KMS-11 (cell line): Measurements from ENCODE around the gene PLXNA2.

Experiments used
- H2AFZ ChIP-seq: fragments of 200-600 bp; sonication (generic); 2 replicates; pipeline ENCODE4 v1.6.1; 2016; ENCODE audit warnings: antibody characterized with exemption, mixed run types, low read depth
- H3K27ac ChIP-seq: fragments of 200-600 bp; sonication (generic); 2 replicates; pipeline ENCODE4 v1.6.1; 2016; ENCODE audit warnings: mild to moderate bottlenecking, mixed run types
- H3K27me3 ChIP-seq: fragments of 200-600 bp; sonication (generic); 2 replicates; pipeline ENCODE4 v1.6.1; 2017; ENCODE audit warnings: mild to moderate bottlenecking, low read depth, mixed run types, moderate library complexity; ENCODE audit not compliant: insufficient read depth
- H3K36me3 ChIP-seq: fragments of 200-600 bp; sonication (generic); 2 replicates; pipeline ENCODE4 v1.6.1; 2017; ENCODE audit warnings: mild to moderate bottlenecking, mixed run types; ENCODE audit not compliant: insufficient read depth
- H3K4me1 ChIP-seq: fragments of 200-600 bp; sonication (generic); 2 replicates; pipeline ENCODE4 v1.6.1; 2016; ENCODE audit warnings: mild to moderate bottlenecking, low read depth, mixed run types; ENCODE audit not compliant: poor library complexity, severe bottlenecking
- H3K4me2 ChIP-seq: fragments of 200-600 bp; sonication (generic); 2 replicates; pipeline ENCODE4 v1.7.0; 2016; ENCODE audit warnings: mild to moderate bottlenecking, mixed run types
- H3K4me3 ChIP-seq: fragments of 200-600 bp; sonication (generic); IDR thresholded peaks from 2 replicates; pipeline ENCODE4 v1.6.1; 2017; ENCODE audit warnings: low read depth, low read length, mixed read lengths; ENCODE audit not compliant: insufficient read depth
- H3K79me2 ChIP-seq: fragments of 200-600 bp; sonication (generic); 2 replicates; pipeline ENCODE4 v1.6.1; 2016; ENCODE audit warnings: low read depth, mixed run types; ENCODE audit not compliant: insufficient read depth
- H3K9ac ChIP-seq: fragments of 200-600 bp; sonication (generic); 2 replicates; pipeline ENCODE4 v1.6.1; 2016; ENCODE audit warnings: mild to moderate bottlenecking, mixed run types
- H4K20me1 ChIP-seq: fragments of 200-600 bp; sonication (generic); 2 replicates; pipeline ENCODE4 v1.6.1; 2016; ENCODE audit warnings: mild to moderate bottlenecking, mixed run types; ENCODE audit not compliant: insufficient read depth
- TF ChIP-seq, protein P1 (sequence below): fragments of 200-600 bp; sonication (generic); conservative IDR thresholded peaks from 2 replicates; pipeline ENCODE4 v1.6.1; 2017; ENCODE audit warnings: low read depth, mild to moderate bottlenecking, antibody characterized with exemption, low read length, moderate library complexity, mixed read lengths

The PLXNA2 gene

GRCh38 chr1:208154040-208154439 lies 90.1 kb downstream of the PLXNA2 start:
- no peaks in the 10 kb centered on the region for H3K79me2 ChIP-seq
- no peaks in the 10 kb centered on the region for H3K4me1 ChIP-seq
- H3K9ac ChIP-seq: no peak overlapping the region
- H3K27me3 ChIP-seq: no peaks in the 10 kb centered on the region
- no peak overlapping the region for H3K27ac ChIP-seq
- H2AFZ ChIP-seq: no peak overlapping the region
- no peaks in the 10 kb centered on the region for H3K36me3 ChIP-seq
- TF ChIP-seq, protein P1, sequence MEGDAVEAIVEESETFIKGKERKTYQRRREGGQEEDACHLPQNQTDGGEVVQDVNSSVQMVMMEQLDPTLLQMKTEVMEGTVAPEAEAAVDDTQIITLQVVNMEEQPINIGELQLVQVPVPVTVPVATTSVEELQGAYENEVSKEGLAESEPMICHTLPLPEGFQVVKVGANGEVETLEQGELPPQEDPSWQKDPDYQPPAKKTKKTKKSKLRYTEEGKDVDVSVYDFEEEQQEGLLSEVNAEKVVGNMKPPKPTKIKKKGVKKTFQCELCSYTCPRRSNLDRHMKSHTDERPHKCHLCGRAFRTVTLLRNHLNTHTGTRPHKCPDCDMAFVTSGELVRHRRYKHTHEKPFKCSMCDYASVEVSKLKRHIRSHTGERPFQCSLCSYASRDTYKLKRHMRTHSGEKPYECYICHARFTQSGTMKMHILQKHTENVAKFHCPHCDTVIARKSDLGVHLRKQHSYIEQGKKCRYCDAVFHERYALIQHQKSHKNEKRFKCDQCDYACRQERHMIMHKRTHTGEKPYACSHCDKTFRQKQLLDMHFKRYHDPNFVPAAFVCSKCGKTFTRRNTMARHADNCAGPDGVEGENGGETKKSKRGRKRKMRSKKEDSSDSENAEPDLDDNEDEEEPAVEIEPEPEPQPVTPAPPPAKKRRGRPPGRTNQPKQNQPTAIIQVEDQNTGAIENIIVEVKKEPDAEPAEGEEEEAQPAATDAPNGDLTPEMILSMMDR: no peak
- H3K4me2 ChIP-seq: no peak overlapping the region
- no peaks in the 10 kb centered on the region for H4K20me1 ChIP-seq
- no peak overlapping the region for H3K4me3 ChIP-seq

DNA sequence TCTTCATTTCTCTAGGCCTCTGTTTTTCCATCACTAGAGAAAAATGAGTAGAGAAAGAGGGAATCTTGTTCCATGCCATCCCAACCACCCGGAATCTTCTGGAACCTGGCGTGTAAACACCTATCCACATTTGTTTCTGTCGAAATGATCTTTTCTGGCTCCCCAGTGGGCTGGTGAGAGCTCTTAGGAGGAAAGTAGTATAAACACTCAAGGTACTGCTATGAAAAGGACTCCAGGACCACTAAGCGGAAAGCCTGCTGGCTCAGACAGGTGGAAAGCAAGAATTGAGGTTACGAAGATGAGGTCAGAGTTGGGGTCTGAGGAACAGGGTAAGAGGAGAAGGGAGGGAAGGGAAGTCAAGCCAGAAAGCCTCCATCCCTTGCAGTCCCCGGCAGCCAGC lies 90.8 kb downstream of the PLXNA2 start:
- TF ChIP-seq, protein P1: no peak
- H3K27ac ChIP-seq: no peak overlapping the region
- no peak overlapping the region for H2AFZ ChIP-seq
- no peaks in the 10 kb centered on the region for H3K36me3 ChIP-seq
- H4K20me1 ChIP-seq: no peaks in the 10 kb centered on the region
- no peaks in the 10 kb centered on the region for H3K79me2 ChIP-seq
- H3K4me2 ChIP-seq: no peak overlapping the region
- no peak overlapping the region for H3K9ac ChIP-seq
- no peak overlapping the region for H3K4me3 ChIP-seq
- H3K27me3 ChIP-seq: no peaks in the 10 kb centered on the region
- no peaks in the 10 kb centered on the region for H3K4me1 ChIP-seq

GRCh38 chr1:208151728-208152598 lies 92.2 kb downstream of the PLXNA2 start:
- Histone ChIP-seq H3K27me3 (no peaks in the 10 kb centered on the region), H3K4me2 (no peak overlapping the region), H3K4me3 (no peak overlapping the region), H4K20me1 (no peaks in the 10 kb centered on the region), H3K4me1 (no peaks in the 10 kb centered on the region), H3K79me2 (no peaks in the 10 kb centered on the region), H3K9ac (no peak overlapping the region), H2AFZ (no peak overlapping the region), H3K27ac (no peak overlapping the region), H3K36me3 (no peaks in the 10 kb centered on the region)
- TF ChIP-seq, protein P1: no peak

DNA sequence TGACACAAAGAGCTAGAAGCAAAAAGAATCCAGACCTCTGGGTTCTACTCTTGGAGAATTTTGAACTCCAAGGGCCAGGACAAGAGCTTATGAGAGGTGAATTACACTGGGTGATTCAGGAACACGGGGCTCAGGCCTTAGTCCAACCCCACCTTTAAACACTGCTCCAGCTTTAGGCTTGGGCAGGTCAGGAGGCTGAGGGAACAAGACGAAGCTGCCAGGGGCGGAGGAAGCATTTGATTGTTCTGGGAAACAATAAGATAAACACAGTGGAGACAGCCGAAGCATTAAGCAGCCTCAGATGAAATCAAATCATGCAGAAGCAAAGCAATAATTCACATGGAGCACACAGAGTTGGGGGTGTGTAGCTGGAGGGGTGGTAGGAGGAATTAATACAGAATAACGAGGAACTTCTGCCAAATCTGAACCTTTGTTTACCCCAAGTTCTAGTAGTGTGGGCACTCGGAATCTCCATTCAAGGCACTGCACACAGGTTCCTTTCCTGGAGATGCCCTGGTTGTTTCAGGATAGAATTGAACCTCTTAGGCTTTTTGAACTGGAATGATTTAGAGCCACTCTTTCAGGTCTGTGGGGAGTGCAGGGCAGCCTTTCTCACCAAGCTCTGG lies 93.2 kb downstream of the PLXNA2 start:
- no peak overlapping the region for H3K27ac ChIP-seq
- TF ChIP-seq, protein P1: no peak
- H3K36me3 ChIP-seq: no peaks in the 10 kb centered on the region
- no peaks in the 10 kb centered on the region for H3K4me1 ChIP-seq
- H4K20me1 ChIP-seq: no peaks in the 10 kb centered on the region
- no peaks in the 10 kb centered on the region for H3K79me2 ChIP-seq
- H3K9ac ChIP-seq: no peak overlapping the region
- no peak overlapping the region for H2AFZ ChIP-seq
- H3K4me2 ChIP-seq: no peak overlapping the region
- no peaks in the 10 kb centered on the region for H3K27me3 ChIP-seq
- no peak overlapping the region for H3K4me3 ChIP-seq
